Measurements from ENCODE around the gene RALGPS1.

Gene RALGPS1

DNA sequence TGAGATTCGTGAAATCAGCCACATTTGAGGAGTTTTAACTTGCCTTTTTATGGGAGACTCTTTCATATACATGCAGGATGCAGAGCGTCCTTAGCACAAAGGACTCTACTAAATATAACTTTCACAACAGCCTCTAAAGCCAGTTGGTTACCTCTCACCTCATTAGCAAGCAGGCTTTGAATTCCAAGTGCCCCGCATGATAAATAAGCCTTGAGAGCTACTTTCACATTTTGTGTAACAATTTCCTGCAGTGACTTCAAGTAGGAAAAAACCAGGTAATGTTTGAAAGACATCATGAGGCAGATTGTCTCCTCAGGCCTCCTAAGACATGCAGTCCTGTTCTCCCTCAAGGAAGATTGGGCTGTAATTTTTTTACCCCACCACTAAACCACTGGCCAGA is 50.5 kb downstream of the RALGPS1 start:
- Histone ChIP-seq H3K27ac (no peak overlapping the region), H3K4me2 (ENCODE audit: low read length) (no peak overlapping the region), H3K9ac (no peak overlapping the region), H3K9me3 (ENCODE audit: control insufficient read depth, low read length) (no peaks in the 10 kb centered on the region), H2AFZ (no peak overlapping the region), H3K36me3 (ENCODE audit: control insufficient read depth, insufficient read depth, low read length) (no peaks in the 10 kb centered on the region), H3K4me1 (no peaks in the 10 kb centered on the region), H3K79me2 (no peaks in the 10 kb centered on the region), H3K27me3 (ENCODE audit: control insufficient read depth, insufficient read depth, low read length) (no peaks in the 10 kb centered on the region), H3K4me3 (ENCODE audit: low read depth, low read length) (no peak overlapping the region)
- TF ChIP-seq, protein P1, sequence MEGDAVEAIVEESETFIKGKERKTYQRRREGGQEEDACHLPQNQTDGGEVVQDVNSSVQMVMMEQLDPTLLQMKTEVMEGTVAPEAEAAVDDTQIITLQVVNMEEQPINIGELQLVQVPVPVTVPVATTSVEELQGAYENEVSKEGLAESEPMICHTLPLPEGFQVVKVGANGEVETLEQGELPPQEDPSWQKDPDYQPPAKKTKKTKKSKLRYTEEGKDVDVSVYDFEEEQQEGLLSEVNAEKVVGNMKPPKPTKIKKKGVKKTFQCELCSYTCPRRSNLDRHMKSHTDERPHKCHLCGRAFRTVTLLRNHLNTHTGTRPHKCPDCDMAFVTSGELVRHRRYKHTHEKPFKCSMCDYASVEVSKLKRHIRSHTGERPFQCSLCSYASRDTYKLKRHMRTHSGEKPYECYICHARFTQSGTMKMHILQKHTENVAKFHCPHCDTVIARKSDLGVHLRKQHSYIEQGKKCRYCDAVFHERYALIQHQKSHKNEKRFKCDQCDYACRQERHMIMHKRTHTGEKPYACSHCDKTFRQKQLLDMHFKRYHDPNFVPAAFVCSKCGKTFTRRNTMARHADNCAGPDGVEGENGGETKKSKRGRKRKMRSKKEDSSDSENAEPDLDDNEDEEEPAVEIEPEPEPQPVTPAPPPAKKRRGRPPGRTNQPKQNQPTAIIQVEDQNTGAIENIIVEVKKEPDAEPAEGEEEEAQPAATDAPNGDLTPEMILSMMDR (IDR thresholded peaks at IDR 0.05): no peak

DNA sequence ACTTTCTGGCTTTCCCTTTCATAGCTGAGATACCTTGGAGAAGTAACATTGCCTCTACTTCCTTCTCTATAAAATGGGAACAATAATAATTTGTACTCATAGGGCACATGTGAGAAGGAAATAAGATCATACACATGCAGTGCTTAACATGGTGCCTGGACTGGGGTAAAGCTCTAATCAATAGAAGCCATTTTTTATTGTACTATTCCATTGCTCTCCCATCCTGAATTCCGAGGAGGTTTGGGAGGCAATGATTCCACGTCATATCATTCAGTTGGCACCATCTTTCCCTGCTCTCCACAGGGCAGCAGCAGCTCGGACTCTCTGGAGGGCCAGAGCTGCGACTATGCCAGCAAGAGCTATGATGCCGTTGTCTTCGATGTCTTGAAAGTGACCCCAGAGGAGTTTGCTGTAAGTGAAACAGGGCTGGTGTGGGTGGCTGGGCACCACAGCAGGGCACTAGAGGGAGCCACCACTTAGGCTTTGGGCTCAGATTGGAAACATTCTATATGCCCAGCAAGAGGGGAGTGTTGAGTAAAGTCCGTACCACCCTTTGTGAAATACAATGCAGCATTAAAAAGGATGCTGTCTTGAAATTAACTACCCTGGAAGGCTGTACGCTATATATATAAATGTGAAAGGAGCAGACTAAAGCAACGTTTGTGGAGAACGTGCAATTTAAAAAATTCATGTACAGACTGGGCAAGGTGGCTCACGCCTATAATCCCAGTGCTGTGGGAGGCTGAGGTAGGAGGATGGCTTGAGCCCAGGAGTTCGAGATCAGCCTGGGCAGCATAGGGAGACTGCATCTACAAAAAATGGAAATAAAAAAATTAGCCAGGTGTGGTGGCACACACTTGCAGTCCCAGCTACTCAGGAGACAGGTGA is 51.2 kb downstream of the RALGPS1 start:
- TF ChIP-seq, protein P1 (IDR thresholded peaks at IDR 0.05): peak; percentile 40

DNA sequence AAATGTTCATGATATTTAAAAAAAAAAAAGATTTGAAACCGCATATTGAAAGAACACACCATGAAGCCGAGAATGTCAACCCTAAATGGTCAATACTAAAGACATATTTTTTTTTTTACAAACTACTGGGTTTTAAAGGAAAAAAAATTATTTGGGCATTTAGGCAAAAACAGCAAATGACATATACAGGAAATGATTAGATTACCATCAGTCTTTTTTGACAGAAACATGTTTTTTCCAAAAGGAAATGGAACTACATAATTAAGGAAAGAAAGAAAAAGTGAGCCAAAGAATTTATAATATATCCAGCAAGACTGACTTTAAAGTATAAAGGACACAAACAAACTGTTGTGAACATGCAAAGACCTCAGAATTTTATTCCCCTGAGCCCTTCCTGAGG is 56.7 kb downstream of the RALGPS1 start:
- Histone ChIP-seq H3K4me1 (peaks cover 2% of the 10 kb centered on the region), H3K9me3 (ENCODE audit: control insufficient read depth, low read length) (no peaks in the 10 kb centered on the region), H3K27ac (no peak overlapping the region), H3K4me3 (ENCODE audit: low read depth, low read length) (no peak overlapping the region), H2AFZ (no peak overlapping the region), H3K79me2 (no peaks in the 10 kb centered on the region), H3K9ac (no peak overlapping the region), H3K36me3 (ENCODE audit: control insufficient read depth, insufficient read depth, low read length) (no peaks in the 10 kb centered on the region), H3K27me3 (ENCODE audit: control insufficient read depth, insufficient read depth, low read length) (no peaks in the 10 kb centered on the region), H3K4me2 (ENCODE audit: low read length) (no peak overlapping the region)
- TF ChIP-seq, protein P1 (IDR thresholded peaks at IDR 0.05): no peak

More for the DNA sequence above, 51.2 kb downstream of the RALGPS1 start:
- Histone ChIP-seq H3K4me3 (ENCODE audit: low read depth, low read length) (no peak overlapping the region), H3K9me3 (ENCODE audit: control insufficient read depth, low read length) (no peaks in the 10 kb centered on the region), H2AFZ (no peak overlapping the region), H3K27ac (no peak overlapping the region), H3K4me2 (ENCODE audit: low read length) (no peak overlapping the region), H3K27me3 (ENCODE audit: control insufficient read depth, insufficient read depth, low read length) (no peaks in the 10 kb centered on the region), H3K36me3 (ENCODE audit: control insufficient read depth, insufficient read depth, low read length) (no peaks in the 10 kb centered on the region), H3K9ac (no peak overlapping the region), H3K4me1 (no peaks in the 10 kb centered on the region), H3K79me2 (no peaks in the 10 kb centered on the region)

DNA sequence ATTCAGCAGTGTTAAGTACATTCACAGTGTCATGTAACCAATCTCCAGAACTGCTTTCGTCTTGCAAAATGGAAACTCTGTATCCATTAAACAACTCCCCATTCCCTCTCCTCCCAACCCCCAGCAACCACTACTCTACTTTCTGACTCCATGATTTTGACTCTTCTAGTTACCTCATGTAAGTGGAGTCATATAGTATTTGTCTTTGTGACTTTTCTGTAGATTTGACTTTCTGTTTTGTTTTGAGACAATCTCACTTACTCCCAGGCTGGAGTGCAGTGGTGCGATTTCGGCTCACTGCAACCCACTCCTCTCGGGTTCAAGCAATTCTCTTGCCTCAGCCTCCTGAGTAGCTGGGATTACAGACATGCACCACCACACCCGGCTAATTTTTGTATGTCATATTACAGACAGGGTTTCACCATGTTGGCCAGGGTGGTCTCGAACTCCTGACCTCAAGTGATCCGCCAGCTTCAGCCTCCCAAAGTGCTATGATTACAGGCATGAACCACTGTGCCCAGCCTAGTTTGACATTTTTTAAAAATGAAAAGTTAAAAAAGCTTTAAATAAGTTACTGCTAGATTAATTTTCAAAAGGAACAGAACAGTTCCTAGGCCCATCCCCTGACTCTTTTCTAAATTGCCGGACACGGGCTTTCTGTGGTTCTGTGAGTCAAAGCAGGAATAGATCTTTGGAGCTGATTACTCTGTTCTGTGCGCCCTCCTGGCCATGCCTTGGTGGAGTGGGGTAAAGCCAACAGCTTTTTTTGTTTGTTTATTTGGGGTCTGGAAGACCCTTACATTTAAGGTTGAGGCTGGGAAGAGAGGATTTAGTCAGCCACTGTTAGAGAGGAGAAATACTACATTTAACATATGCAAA is 59.3 kb downstream of the RALGPS1 start:
- H3K4me3 ChIP-seq (ENCODE audit: low read depth, low read length): no peak overlapping the region
- H3K27me3 ChIP-seq (ENCODE audit: control insufficient read depth, insufficient read depth, low read length): no peaks in the 10 kb centered on the region
- no peaks in the 10 kb centered on the region for H3K36me3 ChIP-seq (ENCODE audit: control insufficient read depth, insufficient read depth, low read length)
- H3K4me2 ChIP-seq (ENCODE audit: low read length): no peak overlapping the region
- H3K4me1 ChIP-seq: peaks cover 5% of the 10 kb centered on the region
- peak overlapping the region; percentile 58 for H2AFZ ChIP-seq
- no peaks in the 10 kb centered on the region for H3K9me3 ChIP-seq (ENCODE audit: control insufficient read depth, low read length)
- no peak overlapping the region for H3K9ac ChIP-seq
- no peaks in the 10 kb centered on the region for H3K79me2 ChIP-seq
- TF ChIP-seq, protein P1 (IDR thresholded peaks at IDR 0.05): no peak
- peak overlapping the region; percentile 42 for H3K27ac ChIP-seq

Data from parathyroid adenoma (tissue), 2 donors.